ENCODE data around the gene SLC30A2.

DNA sequence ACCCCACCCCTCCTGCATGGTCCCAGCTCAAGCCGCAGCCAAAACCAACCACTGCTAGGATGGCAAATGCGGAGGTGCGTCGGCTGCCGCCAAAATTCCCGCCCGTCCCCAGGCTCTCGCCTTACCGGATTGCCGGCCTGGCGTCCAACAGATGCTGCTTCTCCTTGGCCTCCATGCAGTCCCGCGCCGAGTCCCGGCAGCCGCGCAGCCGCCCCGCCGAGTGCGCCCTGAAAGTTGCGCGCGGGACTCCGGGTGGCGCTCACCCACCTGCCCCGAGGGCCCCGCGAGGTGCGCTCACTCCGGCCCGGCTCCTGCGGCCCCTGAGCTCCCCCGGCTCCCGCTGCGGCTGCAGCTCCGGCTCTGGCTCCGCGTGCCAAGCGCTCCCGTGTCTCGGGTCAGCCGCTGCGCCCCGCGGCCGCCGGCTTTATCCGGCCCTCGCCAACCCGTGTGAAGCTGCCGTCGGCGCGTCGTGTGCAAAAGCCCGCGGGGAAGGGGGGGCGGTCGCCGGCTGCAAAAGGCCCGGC is at the start of gene SLC30A2:
- no peak for TF ChIP-seq CTCF (IDR thresholded peaks at IDR 0.05)
- TF ChIP-seq POLR2AphosphoS5 (IDR thresholded peaks at IDR 0.05; ENCODE audit: low read depth, low read length), result no peak
- no peak for TF ChIP-seq SIN3A (IDR thresholded peaks at IDR 0.05; ENCODE audit: borderline replicate concordance, insufficient read depth, low read depth, low read length)
- TF ChIP-seq REST (IDR thresholded peaks at IDR 0.05; ENCODE audit: insufficient read depth in 1 of 2, low read depth in 2 of 2, low read length in 1 of 2), result no peak
- no peak for TF ChIP-seq TCF7L2 (IDR thresholded peaks at IDR 0.05; ENCODE audit: low read depth, low read length)
